HUES48 (cell line): Measurements from ENCODE around the gene B4GALT5.
"Not testable (repeated sequence)": the region's sequence is repeated elsewhere in the genome, so short reads cannot be mapped to it uniquely, and the experiment has no call there.

Experiments used
- H3K27ac ChIP-seq: one replicate; pipeline ENCODE4 v1.7.0; 2013; ENCODE audit warnings: low read depth, low read length, inconsistent platforms
- H3K27me3 ChIP-seq: 2 replicates; pipeline ENCODE4 v1.6.1; 2013; ENCODE audit warnings: mild to moderate bottlenecking, low read length; ENCODE audit not compliant: control insufficient read depth, insufficient read depth
- H3K36me3 ChIP-seq: 2 replicates; pipeline ENCODE4 v1.6.1; 2013; ENCODE audit warnings: low read length; ENCODE audit not compliant: control insufficient read depth, insufficient read depth
- H3K4me1 ChIP-seq: 2 replicates; pipeline ENCODE4 v1.6.1; 2013; ENCODE audit warnings: mild to moderate bottlenecking, low read length; ENCODE audit not compliant: control insufficient read depth, insufficient read depth
- H3K4me3 ChIP-seq: 2 replicates; pipeline ENCODE4 v1.5.1; 2013; ENCODE audit warnings: mild to moderate bottlenecking, low read depth, low read length
- H3K9ac ChIP-seq: 2 replicates; pipeline ENCODE4 v1.6.1; 2013; ENCODE audit warnings: mild to moderate bottlenecking, low read depth, low read length, moderate library complexity
- H3K9me3 ChIP-seq: 2 replicates; pipeline ENCODE4 v1.6.1; 2013; ENCODE audit warnings: low read length; ENCODE audit not compliant: control insufficient read depth, insufficient read depth

The B4GALT5 gene

DNA sequence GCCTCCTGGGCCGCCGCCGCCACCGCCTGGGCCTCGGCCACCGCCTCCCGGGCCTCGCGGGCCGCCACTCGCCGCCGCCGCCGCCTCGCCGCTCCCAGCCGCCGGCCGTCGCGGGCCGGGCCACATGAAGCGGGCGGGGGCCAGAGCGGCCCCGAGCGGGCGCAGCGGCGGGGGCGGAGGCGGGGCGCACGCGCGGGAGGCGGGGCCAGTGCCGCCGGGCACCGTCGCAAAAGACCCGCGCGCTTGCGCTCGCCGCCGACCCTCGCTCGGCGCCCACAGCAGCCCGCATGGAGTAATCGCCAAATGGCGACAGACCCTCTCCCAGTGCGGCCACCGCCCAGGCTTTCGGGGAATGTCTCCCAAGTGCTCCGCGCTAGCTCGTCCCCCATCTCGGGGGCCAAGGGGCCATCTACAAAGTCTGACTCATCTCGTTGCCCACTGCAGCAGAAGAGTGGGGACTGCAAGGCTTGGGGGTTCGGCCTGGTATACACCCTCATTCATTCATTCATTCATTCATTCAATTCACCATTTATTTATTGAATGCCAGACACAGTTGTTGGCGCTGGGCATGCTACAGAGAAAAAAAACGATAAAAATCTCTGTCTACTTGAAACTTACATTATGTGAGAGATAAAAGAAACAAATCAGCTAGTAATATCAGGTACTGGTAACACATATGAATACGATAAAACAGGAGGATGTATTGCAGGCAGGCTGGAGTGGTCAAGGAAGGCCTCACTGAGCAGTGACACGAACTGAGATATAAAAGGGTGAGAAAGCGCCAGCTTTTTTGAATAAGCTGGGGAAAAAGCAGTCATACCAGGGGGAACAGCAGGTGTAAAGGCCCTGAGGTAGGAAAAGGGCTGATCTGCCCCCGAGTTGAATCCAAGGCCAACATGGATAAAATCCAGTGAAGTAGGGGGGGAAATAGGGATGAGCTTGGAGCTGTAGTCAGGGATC, at the start of gene B4GALT5:
Gene B4GALT5, minus strand, starts transcription at position 126 of the 960 bp plus-strand sequence. CDS start 188 bp downstream, outside the sequence.
- Histone ChIP-seq H3K4me3 (peak within 1 kb of the TSS; percentile 89), H3K27ac (peak within 1 kb of the TSS; percentile 92), H3K27me3 (no peaks in the 10 kb centered on the region), H3K9ac (peak within 1 kb of the TSS; percentile 88), H3K4me1 (peaks cover 17% of the 10 kb centered on the region), H3K9me3 (no peaks in the 10 kb centered on the region), H3K36me3 (no peaks in the 10 kb centered on the region; the same call in 1 of the 2 replicates)

DNA sequence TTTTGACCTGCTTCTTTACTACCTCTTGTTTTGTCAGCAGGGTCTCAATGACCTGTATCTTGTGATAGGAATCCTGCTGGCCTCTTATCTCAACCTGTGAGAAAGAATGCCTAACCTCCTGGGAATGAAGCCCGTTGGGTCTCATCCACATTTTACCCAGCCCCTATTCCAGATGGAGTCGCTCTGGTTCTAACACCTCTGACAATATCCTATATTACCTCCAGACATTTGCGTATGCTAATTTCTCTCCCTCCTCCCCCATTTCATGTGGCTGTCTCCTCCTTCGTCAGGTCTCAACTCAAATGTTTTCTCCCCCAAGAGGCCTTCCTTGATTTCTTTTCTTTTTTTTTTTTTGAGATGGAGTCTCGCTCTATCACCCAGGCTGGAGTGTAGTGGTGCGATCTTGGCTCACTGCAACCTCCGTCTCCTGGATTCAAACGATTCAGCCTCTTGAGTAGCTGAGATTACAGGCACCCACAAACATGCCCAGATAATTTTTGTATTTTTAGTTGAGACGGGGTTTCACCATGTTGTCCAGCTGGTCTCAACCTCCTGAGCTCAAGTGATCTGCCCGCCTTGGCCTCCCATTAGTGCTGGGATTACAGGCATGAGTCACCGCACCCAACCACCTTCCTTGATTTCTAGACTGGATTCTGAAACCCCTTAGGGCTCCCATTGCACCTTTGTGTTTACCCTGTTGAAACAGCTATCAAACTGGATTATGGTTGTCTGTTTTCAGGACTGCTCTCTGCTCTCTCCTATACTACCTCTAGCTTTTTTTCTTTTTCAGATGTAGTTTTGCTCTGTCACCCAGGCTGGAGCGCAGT, 49.5 kb upstream of the B4GALT5 start:
- Histone ChIP-seq H3K9ac (no peak overlapping the region), H3K9me3 (no peaks in the 10 kb centered on the region), H3K4me3 (no peak overlapping the region), H3K4me1 (peaks cover 32% of the 10 kb centered on the region), H3K36me3 (no peaks in the 10 kb centered on the region), H3K27me3 (no peaks in the 10 kb centered on the region), H3K27ac (peak overlapping the region; percentile 46)

DNA sequence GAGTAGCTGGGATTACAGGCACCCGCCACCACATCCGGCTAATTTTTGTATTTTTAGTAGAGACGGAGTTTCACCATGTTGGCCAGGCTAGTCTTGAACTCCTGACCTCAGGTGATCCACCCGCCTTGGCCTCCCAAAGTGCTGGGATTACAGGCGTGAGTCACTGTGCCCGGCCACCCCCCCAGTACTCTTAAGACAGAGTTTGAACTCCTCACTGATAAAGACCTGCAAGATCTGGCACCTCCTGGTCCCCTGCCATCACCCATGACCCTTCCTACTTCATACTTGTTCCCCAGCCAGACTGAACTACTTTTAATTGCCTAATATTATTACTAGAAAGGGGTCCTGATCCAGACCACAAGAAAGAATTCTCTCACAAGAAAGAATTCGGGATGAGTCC, 48.2 kb upstream of the B4GALT5 start:
- H3K9me3 ChIP-seq, H3K27ac ChIP-seq, H3K27me3 ChIP-seq, H3K36me3 ChIP-seq, H3K9ac ChIP-seq, H3K4me3 ChIP-seq: not testable (repeated sequence)
- peaks cover 27% of the 10 kb centered on the region for H3K4me1 ChIP-seq

GRCh38 chr20:49759266-49759950, 45.7 kb upstream of the B4GALT5 start:
- peak overlapping the region; percentile 18 for H3K27ac ChIP-seq
- no peaks in the 10 kb centered on the region for H3K36me3 ChIP-seq
- peaks cover 17% of the 10 kb centered on the region for H3K4me1 ChIP-seq
- H3K27me3 ChIP-seq = no peaks in the 10 kb centered on the region
- no peak overlapping the region for H3K4me3 ChIP-seq
- no peaks in the 10 kb centered on the region for H3K9me3 ChIP-seq
- no peak overlapping the region for H3K9ac ChIP-seq

DNA sequence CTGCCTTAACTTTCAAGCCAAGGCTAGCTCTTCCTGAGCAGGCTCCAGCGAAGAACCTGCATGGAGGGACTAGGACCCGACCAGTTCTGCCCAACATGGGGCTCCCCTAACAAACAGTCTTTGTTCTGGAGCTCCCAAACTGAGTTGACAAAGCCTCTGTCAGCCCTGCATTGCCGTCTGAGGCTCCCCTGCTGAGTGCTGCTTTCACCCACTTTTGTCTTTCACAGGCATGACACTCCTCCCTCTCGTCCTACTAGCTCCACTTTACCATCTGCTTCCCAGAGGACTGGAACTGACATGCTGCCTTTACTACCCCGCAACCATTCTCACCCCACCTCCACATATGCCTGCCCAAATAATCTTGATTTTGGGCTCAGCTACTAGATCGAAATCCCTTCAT, 45.1 kb upstream of the B4GALT5 start:
- H3K4me3 ChIP-seq = no peak overlapping the region
- H3K36me3 ChIP-seq = no peaks in the 10 kb centered on the region
- no peaks in the 10 kb centered on the region for H3K9me3 ChIP-seq
- no peak overlapping the region for H3K9ac ChIP-seq
- H3K4me1 ChIP-seq = peaks cover 17% of the 10 kb centered on the region
- peak overlapping the region; percentile 69 for H3K27ac ChIP-seq
- no peaks in the 10 kb centered on the region for H3K27me3 ChIP-seq

DNA sequence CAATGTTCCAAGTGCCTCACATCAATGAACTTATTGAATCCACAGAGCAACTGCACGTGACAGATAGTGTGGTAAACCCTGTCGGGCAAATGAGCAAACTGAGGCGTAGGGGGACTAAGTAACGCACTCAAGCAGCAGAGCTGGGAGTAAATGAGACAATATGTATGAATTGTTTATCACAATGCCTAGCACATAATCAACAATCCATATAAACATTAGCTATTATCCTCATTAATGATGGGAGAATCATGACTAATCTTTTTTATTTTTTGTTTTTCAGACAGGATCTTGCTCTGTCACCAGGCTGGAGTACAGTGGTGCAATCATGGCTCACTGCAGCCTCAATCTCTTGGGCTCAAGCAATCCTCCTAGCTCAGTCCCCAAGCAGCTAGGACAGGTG, 43.9 kb upstream of the B4GALT5 start:
- H3K27me3 ChIP-seq = no peaks in the 10 kb centered on the region
- H3K27ac ChIP-seq = no peak overlapping the region
- no peak overlapping the region for H3K9ac ChIP-seq
- H3K4me3 ChIP-seq = no peak overlapping the region
- no peaks in the 10 kb centered on the region for H3K9me3 ChIP-seq
- H3K4me1 ChIP-seq = peaks cover 13% of the 10 kb centered on the region
- H3K36me3 ChIP-seq = no peaks in the 10 kb centered on the region

DNA sequence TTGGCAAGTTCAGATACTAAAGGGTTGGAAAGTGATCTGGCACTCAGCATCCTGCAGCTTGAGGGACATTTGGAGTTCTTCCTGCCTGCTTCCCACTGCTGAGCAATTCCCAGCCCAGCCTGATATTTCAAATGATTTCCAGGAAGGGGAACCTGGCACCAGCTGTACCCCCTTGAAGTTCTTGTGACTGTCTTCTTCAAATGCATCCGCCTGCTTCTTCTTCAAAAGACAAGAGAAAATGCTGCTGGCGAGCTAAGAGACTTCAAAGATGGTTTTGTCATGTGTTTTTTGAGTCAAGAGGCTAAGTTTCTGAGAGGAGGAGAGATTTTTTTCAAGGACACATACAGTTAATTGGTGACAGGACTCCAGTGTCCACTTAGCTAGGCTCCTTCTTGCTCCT, 42.6 kb upstream of the B4GALT5 start:
- Histone ChIP-seq H3K27ac (no peak overlapping the region), H3K9me3 (no peaks in the 10 kb centered on the region), H3K4me1 (peaks cover 13% of the 10 kb centered on the region), H3K4me3 (no peak overlapping the region), H3K9ac (no peak overlapping the region), H3K36me3 (no peaks in the 10 kb centered on the region), H3K27me3 (no peaks in the 10 kb centered on the region)

DNA sequence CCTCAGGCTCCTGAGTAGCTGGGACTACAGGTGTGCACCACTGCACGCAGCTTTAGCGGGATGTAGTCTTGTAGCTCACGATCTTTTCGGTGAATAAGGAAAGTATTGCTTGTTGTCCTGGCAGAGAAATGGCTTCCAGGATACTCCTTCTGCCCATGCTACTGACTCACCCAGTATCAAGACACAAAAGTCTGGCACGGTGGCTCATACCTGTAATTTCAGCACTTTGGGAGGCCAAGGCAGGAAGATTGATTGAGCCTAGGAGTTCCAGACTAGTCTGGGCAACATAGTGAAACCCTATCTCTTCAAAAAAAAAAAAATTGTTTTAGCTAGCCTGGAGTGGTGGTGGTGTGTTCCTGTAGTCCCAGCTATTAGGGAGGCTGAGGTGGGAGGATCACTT, 40.9 kb upstream of the B4GALT5 start:
- Histone ChIP-seq H3K27ac (no peak overlapping the region), H3K27me3 (no peaks in the 10 kb centered on the region), H3K9ac (no peak overlapping the region), H3K4me3 (no peak overlapping the region), H3K4me1 (peaks cover 13% of the 10 kb centered on the region), H3K9me3 (no peaks in the 10 kb centered on the region), H3K36me3 (no peaks in the 10 kb centered on the region)

GRCh38 chr20:49753133-49753532, 39.5 kb upstream of the B4GALT5 start:
- no peaks in the 10 kb centered on the region for H3K4me1 ChIP-seq
- H3K36me3 ChIP-seq = no peaks in the 10 kb centered on the region
- no peak overlapping the region for H3K4me3 ChIP-seq
- no peak overlapping the region for H3K27ac ChIP-seq
- no peak overlapping the region for H3K9ac ChIP-seq
- no peaks in the 10 kb centered on the region for H3K9me3 ChIP-seq
- no peaks in the 10 kb centered on the region for H3K27me3 ChIP-seq

DNA sequence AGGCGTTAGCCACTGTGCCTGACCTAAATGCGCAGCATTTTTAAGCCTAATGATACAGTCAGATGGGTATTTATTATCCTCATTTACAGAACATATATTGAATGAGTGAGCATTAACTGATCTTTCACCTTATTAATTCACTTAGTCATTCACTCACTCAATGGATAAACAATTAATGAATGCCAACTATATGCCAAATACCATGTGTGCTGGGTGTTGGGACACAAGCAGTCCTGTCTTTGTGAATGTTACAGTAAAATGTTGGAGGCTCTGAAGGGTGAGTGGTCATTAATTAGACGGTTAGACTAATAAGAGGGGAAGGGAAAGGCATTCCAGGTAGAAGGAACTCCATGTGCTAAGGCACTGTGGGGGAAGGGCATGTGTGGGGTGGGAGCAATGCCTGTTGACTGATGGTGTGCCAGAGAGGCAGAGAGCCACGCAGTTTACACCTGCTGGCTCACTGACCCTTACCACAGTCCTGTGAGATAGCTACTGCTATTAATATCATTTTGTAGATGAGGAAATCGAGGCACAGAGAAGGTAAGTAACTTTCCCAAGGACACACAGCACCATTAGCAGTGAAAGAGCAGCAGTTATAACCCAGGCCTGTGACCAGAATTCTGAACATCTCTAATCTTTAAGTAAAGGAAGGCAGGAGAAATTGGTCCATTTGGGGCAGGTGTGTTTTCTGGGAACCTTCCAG, 38.7 kb upstream of the B4GALT5 start:
- Histone ChIP-seq H3K27me3 (no peaks in the 10 kb centered on the region), H3K9me3 (no peaks in the 10 kb centered on the region), H3K4me1 (no peaks in the 10 kb centered on the region), H3K27ac (no peak overlapping the region), H3K4me3 (no peak overlapping the region), H3K9ac (no peak overlapping the region), H3K36me3 (no peaks in the 10 kb centered on the region)
